GM19372 (cell line): ENCODE data around the gene CACNA1A.

Experiments
- ATAC-seq: cut with Tn5 transposase; IDR thresholded peaks from one replicate; pipeline ENCODE4 v1.9.1; 2021; ENCODE audit warnings: mild to moderate bottlenecking, low read depth, moderate library complexity; ENCODE audit not compliant: unreplicated experiment

Gene CACNA1A

DNA sequence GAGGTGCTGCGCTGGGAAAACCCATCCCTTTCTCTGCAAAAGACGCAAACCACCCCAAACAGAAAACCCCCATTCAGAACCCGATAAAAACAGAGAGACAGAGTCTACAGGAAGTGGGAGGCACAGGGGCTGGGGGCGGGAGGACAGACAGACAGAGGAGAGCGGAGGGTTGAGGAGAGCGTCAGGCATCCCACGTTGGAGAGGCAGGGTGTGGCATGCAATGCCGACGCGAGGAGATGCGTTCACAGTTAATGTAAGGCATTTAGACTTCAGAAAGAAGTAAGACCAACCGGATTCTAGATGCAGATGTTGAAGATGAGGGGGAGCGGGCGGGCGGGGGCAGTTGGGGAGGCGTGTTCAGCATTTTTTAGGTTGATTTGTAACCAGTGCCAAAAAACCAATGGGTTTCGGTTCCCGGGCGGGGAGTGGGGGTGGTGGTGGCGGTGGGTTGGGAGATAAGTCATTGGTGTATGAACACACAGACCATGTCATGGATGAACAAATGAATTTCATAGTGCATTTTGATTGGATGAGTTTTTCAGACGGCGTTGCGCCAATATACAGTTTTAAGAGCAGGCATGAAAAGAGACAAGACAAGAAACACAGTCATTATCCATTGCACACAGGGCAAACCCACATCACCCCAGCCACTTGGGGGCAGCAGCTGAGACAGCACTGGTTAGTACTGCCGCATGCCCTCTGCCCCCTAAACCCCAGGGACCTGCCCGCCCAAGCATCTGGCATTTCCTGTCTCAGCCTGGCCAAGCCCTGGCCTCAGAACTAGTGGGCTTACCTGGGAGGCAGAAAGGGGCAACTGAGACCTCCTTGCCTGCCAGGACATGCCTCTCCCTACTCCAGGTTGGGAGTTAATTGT lies 264.8 kb downstream of the CACNA1A start:
- no peak for ATAC-seq

DNA sequence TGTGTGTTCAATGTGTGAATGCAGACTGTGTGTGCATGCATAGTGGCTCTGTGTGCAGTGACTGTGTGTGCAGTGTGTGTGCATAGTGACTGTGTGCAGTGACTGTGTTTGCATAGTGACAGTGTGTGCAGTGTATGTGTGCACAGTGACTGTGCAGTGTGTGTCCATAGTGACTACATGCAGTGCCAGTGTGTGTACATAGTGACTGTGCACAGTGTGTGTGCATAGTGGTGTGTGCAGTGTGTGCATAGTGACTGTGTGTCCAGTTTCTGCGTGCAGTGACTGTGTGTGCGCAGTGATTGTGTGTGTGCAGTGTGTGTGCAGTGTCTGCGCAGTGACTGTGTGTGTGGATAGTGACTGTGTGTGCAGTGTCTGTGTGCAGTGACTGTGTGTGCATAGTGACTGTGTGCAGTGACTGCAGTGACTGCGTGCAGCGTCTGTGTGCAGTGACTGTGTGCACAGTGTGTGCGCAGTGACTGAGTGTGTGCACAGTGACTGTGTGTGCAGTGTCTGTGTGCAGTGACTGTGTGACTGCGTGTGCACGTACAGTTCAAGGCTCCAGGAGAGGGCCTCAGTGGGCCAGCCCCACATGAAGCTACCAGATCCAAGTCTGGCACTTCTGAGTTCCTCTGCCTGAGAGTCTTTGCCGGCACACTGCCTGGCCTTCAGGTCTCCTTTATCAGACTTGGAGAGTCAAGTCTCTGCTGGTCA lies 265.8 kb downstream of the CACNA1A start:
- ATAC-seq: no peak

DNA sequence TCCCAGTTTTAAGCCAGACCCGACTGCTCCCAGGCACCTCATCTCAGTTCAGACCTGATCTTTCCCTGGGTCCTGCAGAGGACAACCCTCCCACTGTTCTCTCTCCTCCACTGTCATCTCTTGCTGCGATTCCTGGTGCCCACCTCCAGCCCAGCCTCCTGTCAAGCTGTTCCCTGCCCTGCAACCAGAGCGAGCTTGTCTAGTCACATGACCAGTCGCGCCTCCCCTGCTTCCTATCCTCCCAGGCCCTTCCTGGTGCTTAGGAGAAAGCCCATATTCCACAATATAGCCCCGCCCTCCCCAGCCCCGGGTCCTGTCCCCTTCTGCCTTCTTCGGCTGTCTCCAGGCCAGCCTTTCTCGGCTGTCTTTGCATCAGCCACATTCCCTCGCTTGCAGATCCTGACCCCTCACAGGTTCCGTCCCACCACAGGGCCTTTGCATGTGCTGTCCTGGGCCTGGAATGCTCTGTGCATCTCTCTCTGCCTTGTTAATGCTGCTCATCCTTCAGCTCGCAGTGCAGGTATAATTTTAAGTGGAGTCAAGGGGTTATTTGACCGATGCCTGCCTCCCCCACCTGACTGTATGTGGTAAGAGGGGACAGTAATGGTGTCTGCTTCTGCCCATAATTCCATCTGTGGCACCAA lies 267.3 kb downstream of the CACNA1A start:
- no peak for ATAC-seq

DNA sequence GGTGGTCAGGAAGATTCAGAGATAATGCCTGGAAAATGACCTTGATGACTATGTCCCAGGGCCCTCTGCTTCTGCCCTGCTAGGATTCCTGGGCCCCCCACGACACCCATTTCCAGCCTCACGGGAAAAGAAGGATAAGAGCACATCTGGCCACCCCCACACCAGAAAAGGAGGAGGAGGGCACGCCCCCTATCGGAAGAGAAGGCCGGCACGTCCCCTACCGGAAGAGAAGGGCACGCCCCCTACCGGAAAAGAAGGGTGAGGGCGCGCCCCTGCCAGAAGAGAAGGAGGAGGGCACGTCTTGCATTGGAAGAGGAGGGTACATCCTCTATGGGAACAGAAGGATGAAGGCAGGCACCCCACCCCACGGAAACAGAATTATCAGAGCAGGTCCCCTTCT lies 271.8 kb downstream of the CACNA1A start:
- ATAC-seq: no peak

DNA sequence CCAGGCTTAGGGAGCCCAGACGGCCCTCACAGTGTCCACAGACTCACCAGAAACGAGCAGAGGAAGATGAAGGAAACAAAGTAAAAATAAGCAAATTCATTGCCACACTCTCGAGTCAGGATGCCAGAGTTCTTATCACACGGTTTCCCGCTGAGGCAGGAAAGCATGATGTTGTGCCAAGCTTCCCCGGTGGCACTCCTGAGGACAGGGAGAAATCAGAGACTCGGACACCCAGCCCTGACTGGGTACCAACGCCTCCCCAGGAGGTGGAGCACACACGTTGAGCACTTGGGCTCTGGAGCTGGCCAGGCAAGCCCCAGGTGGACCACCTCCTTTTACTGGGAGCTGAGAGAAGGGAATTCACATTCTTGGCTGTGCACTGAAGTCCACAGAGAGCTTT lies 274.6 kb downstream of the CACNA1A start:
- ATAC-seq: no peak

DNA sequence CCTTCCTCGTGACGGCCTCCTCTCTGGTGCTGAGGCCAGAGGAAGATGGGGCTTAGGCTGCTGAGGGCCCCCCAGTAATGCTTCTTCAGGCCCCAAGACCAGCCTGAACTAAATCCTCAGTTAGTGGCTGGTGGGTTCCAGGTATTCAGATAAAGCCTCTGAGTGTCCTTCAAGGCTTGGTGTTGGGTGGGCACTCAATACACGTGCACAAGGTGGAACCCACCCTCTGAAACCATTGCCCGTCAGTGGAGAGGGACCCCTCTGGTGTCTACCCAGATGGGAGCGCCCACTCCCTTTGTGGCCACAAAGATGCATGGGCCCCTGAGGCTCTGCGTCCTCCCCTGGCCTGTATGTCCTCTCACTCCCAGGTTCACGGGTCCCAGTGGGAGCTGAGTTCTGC lies 277.0 kb downstream of the CACNA1A start:
- no peak for ATAC-seq

DNA sequence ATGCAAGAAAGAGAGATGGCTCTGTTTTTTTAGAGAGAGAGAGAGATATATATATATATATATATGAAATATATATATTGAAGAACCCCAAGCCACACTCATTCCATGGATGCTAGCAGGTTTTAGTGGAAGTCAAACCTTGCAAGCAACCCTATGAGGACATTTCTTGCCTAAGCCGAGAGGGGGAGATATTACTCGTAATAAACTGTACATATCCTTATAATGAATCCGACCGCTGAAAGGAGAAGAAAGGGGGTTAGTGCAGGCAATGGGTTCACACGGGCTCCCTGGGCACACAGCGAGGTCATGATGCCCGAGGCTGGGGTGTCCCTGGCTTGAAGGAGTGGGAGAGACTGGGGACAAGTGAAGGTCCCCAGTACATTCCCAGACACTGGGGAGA lies 277.7 kb downstream of the CACNA1A start:
- no peak for ATAC-seq

DNA sequence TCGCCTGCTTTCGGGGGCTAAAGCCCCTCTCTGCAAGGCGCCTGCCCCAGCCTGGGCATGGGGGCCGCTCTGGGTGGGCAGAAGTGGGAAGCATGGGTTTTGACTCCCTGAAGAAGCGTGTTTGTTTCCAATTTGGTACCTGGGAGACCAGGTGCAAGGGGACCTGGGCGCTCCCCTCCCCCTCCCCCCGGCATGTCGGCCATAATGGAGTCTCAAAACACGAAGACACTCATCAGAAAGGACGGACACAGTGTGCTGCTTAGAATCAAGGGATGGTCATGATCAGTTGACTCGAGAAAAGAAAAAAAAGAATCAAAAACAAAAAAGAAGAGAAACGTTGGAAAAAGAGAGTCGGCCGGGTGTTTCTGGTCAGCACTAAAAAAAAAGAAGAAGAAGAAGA lies 279.3 kb downstream of the CACNA1A start:
- ATAC-seq: no peak

DNA sequence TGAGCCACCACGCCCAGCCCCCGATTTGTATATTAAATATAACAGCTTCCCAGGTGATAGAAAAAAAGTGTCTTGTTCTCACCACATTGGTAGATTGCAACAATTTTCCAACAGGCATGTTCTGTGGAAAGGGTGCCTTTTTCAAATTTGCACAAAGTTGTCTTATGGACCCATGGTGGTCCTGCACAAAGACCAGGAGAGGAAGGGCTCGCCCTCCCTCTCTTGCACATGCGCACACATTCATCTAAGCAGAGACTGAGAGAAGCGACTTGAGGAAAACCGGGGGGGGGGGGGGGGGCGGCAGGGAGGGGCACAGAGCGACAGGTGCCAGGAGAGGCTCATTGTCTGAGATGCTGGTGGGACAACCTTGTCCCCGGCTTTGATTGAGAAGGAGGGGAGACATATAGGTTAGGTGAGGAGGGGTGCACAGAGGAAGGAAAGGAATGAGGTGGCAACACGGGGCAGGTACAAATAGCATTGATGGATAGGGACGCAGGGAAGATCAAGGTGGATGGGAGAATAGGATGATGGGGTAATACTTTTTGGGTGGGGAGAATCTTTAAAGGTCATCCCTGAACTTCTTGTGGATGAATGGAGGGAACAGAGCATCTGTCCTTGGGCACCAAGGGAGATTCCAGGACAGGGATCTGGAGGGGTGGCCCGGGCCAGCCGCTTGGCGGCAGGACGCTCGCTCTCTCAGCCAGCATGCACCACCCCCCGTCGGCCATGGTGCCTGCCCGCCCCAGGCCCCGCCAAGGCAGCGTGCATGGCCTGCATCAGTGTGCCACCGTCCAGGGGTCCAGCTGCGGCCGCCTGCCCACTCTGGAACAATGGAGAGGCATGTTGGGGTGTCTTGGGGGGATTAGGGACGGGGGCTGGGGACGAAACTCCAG lies 280.1 kb downstream of the CACNA1A start:
- no peak for ATAC-seq

DNA sequence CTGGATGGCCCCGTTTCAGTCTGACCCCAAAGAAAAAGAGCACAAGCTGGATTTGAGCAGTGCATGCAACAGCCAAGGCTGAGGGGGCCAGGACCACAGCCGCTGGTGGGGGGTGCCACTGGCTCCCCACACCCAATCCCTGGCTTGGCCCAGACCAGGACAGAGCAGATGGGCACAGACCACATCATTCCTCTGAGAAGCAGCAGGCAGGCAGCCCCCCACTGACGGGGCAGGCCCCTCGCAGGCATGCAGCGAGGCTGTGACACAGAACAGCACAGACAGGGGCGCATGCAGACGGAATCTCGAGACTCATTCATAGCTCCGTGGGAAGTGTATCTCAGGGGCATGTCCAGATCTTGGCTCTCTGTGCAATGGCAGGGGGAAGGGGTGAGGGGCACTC lies 281.2 kb downstream of the CACNA1A start:
- no peak for ATAC-seq

DNA sequence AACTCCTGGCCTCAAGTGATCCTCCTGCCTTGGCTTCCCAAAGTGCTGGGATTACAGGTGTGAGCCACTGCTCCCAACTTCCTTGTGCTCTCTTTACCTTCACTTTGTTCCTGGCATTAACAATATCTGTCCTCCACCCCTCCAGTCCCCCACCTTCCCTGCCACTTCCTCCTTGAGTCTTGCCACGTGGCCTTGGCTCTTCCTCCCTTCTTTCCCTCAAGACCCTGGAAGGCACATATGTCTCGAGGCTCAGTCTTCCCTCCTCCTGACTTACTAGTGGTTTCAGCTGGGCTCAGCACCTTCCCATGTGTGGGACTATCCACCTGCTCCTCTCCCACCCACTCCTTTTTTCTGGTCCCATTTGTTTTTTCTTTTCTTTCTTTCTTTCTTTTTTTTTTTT lies 285.4 kb downstream of the CACNA1A start:
- ATAC-seq: no peak

DNA sequence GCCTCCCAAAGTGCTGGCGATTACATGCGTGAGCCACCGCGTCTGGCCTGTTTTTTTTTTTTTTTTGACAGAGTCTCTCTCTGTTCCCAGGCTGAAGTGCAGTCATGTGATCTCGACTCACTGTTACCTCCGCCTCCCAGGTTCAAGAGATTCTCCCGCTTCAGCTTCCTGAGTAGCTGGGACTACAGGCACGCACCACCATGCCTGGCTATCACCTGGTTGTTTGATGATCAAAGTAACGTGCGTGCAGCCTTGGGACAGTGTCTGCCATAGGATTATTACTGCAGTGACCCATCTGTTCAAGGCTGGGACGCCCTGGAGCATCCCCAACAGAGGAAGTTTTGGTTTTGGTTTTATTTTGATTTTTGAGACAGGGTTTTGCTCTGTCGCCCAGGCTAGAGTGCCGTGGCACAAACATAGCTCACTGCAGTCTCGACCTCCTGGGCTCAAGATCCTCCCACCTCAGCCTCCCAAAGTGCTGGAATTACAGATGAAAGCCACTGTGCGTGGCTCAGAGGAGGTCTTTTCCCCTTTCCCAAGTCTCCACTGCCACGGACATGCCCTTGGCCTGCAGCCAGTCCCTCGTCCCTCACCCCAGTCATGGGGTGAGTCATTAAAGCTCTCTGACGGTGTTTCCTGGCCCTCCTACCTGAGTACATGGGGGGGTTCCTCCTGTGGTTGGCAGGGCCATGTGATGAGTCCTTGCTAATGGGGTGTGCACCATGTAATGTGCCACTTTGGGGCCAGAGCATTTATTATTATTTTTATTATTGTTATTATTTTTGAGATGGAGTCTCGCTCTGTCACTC lies 290.5 kb downstream of the CACNA1A start:
- no peak for ATAC-seq

DNA sequence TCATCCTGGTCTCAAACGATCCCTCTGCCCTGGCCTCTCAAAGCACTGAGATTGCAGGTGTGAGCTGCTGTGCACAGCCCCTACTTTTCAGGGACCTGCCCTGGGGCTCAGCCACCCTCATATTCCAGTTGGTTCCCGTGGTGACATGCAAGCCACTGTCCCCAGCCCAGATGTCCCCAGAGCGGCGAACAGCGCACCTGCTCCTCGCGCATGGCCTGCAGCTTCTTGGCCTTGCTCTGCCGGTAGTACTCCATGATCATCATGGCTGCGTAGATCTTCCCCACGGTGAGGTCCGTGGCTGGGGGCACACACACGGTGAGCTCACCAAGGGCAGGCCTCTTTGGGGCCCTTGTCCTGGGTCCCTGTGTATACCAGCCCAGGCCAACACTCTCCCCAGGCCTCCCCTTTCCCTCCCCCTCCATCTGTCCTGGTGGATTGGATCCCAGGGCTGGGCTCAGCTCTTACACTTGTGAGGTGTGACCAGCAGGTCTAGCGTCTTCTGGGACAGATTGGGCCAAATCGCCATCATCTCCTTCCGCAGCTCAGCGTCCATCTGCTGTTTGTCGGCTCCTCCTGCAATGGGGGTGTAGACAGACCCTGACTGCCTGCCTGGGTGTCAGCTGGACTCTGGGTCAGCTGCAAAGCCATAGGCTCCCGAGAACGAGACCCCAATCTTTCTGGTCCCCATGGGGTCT lies 292.1 kb downstream of the CACNA1A start:
- ATAC-seq: no peak

DNA sequence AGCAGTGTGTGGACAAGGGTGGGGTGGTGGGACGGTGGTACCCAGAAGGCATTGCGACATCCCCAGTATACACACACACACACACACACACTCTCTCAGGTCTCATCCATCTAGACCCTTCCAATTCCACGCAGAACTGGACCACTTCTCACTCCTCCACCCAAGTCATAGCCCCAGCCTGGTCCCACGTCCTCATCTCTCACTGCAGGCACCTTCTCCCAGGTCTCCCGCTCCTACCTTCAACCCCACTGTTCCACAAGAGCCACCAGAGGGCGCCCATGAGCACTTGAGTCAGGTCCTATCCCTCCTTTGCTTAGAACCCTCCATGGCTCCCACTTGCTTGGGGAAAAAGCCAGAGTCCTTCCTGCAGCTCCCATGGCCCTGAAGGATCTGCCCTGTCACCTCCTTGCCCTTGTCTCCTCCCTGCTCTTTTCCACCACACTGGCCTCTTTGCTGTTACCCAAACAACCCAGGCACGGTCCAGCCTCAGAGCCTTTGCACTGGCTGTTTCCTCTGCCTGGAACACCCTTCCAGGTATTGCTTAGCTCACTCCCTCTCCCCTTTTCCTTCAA lies 293.4 kb downstream of the CACNA1A start:
- ATAC-seq: no peak

DNA sequence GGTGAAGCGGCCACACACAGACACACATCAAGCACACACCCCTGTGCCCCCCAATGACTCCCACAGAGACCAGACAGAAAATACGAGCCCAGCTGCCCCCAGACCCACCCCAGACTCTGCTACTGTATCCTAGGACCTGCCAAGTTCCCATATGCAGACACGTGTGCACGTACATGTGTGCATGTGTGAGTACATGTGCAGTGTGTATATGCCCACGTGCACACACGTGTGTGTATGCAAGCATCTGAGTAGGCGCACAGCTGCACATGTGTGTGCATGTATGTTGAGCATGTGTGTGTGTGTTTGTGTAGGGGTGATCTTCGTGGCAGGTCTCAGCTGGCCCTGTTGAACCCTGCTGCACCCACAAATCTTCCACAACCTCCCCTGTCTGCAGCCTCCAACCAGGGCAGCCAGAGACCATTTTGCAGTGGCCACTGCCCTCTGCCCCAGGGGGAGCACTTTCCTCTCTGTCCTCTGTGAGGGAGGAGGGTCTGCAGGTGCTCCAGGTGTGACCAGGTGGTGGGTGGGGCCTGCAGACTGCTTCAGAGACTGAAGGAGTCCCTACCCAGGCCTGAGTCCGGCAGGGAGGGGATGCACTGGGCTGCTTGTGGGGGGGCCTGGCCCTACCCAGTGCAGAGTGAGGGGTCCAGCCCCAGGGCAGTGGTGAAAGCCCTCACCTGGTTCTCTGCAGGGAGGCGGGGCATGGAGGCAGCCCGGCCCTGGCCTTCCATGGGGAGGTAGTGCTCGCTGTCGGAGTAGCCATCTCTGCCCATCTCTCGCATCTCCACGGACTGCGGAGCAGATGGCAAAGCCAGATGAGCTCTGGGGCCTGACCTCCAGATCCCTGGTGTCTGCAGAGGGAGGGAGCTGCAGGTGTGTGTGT lies 294.6 kb downstream of the CACNA1A start:
- no peak for ATAC-seq

DNA sequence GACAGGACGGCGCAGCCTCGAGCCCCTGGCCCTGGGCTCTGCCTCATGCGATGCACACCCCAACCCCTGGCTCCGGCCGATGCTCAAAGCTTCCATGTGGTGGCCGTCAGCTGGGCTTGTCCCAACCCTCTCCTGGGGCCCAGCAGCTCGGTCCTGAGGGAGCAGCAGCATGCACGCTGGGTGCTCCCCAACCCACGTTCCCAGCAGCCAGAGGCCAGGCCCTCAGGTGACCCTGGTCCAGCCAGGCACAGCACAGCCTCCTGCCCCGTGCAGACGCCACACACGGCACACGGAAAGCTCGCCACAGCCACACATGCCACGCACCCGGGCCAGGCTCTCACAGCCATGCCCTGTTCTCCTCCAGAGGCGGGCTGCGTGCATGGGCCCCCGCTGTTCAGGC lies 295.3 kb downstream of the CACNA1A start:
- ATAC-seq: no peak

DNA sequence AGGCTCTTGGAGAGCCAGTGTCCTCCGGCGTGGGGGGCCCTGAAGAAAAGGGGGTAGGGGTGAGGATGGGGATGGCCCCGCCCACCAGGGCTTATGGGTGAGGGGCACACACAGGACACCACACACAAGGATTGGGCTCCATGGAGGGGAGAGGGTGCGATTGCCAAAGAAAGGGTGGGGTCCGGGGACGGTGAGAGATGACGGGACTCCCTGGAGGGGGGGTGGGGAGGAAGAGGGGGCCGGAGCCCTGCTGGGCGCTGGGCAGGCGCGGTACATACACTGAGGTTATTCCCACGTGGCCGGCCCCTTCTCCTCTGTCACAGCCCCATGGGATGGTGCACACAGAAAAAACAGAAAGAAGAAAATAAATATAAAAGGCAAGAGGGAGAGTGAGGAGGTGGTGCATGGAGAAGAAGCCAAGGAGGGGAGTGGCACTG lies 295.9 kb downstream of the CACNA1A start:
- ATAC-seq: no peak
